Body of pancreas (tissue), 4 donors: ENCODE measurements around the gene LDLRAD1. TPM values are rescaled to one million over a fixed set of nuclear protein-coding genes. Genes with fewer than 3 reads are reported as not detected.

Source experiments
- ATAC-seq: fragments of 150-250 bp; one replicate; pipeline ENCODE4 v1.9.1; 2016
- DNase-seq, 4 donors: peaks; one replicate each; pipeline ENCODE4 v3.0.0-alpha.2; 2019
- H3K27ac ChIP-seq, 4 donors: fragments of 200-600 bp; sonication (generic); 1 replicate in 3 of 4; 2 replicates in 1 of 4; pipeline versions ENCODE4 v1.5.1 to v1.6.1; 2016 to 2019; ENCODE audit warnings: mild to moderate bottlenecking in 1 of 4, mixed read lengths in 1 of 4, moderate library complexity in 1 of 4
- H3K27me3 ChIP-seq, 2 donors: fragments of 200-600 bp; sonication (generic); one replicate each; pipeline ENCODE4 v1.6.0; 2016; ENCODE audit warnings: mild to moderate bottlenecking in 1 of 2
- H3K36me3 ChIP-seq, 2 donors: fragments of 200-600 bp; sonication (generic); replicated peaks in 1 of 2; 2 replicates each; pipeline ENCODE4 v1.5.1; 2016; ENCODE audit warnings: low read depth in 2 of 2; ENCODE audit not compliant: insufficient read depth in 1 of 2
- H3K4me1 ChIP-seq: fragments of 200-600 bp; sonication (generic); one replicate; pipeline ENCODE4 v1.6.0; 2016
- H3K4me3 ChIP-seq, 2 donors: fragments of 200-600 bp; sonication (generic); 1 replicate in 1 of 2; 2 replicates in 1 of 2; pipeline ENCODE4 v1.5.1; 2016 to 2019
- H3K9me3 ChIP-seq, 3 donors: fragments of 200-600 bp; sonication (generic); 1 replicate in 2 of 3; 2 replicates in 1 of 3; pipeline ENCODE4 v1.5.1; 2016
- CTCF ChIP-seq, 7 experiments: fragments of 450-650 bp in 4 of 7; fragments of 200-600 bp in 3 of 7; sonication (generic) in 3 of 7; IDR thresholded peaks; one replicate each; pipeline ENCODE4 v1.5.1; 2016 to 2019; ENCODE audit warnings: antibody characterized with exemption in 7 of 7
- POLR2A ChIP-seq, 3 donors: fragments of 450-650 bp; IDR thresholded peaks; one replicate each; pipeline ENCODE4 v1.6.1; 2016; ENCODE audit warnings: antibody characterized with exemption in 3 of 3, mild to moderate bottlenecking in 2 of 3
- WGBS, 2 donors: methylation state at CpG; one replicate each; pipeline ENCODE4 v1.1.5; 2017; 5-methylcytosine and 5-hydroxymethylcytosine counted together
- intact Hi-C: fragments of 100-400 bp; cut with DNase I; formaldehyde crosslinking; loops from one replicate; pipeline ENCODE4 v1.15.1; 2023
- total RNA-seq, 2 donors: library from RNA; depleted of rRNA; stranded (reverse); fragments of >200 nt; gene quantifications; one replicate each; pipeline ENCODE4 v1.1.0, GENCODE V29; 2016

Gene LDLRAD1
- total RNA-seq, 2 donors from 2014 or later, result not detected

GRCh38 chr1:54003249-54003646 is 14.7 kb downstream of the LDLRAD1 start:
- 91 to 96% methylated on average over 11 to 12 of the region's 12 CpGs for WGBS, 2 donors
- no peak for TF ChIP-seq CTCF (IDR thresholded peaks at IDR 0.05)
- TF ChIP-seq POLR2A (IDR thresholded peaks at IDR 0.05), result no peak
- ATAC-seq (no peak), DNase-seq (no peak)
- Histone ChIP-seq H3K9me3 (no peaks in the 10 kb centered on the region), H3K27ac (no peak overlapping the region), H3K4me1 (no peaks in the 10 kb centered on the region), H3K27me3 (no peaks in the 10 kb centered on the region), H3K36me3 (no peaks in the 10 kb centered on the region), H3K4me3 (no peak overlapping the region)
- intact Hi-C loops, result no loop called here

GRCh38 chr1:54002544-54003248 is 15.3 kb downstream of the LDLRAD1 start:
- no peak overlapping the region for H3K4me3 ChIP-seq
- 67 to 75% methylated on average over 8 to 9 of the region's 9 CpGs for WGBS, 2 donors
- no peaks in the 10 kb centered on the region for H3K36me3 ChIP-seq
- ATAC-seq (no peak), DNase-seq (no peak)
- intact Hi-C loops, result no loop called here
- H3K27me3 ChIP-seq, result no peaks in the 10 kb centered on the region
- no peaks in the 10 kb centered on the region for H3K4me1 ChIP-seq
- TF ChIP-seq CTCF (IDR thresholded peaks at IDR 0.05) (no peak), POLR2A (IDR thresholded peaks at IDR 0.05) (no peak)
- no peak overlapping the region for H3K27ac ChIP-seq
- H3K9me3 ChIP-seq, result no peaks in the 10 kb centered on the region

- no peaks in the 10 kb centered on the region for H3K36me3 ChIP-seq
- intact Hi-C loops, result no loop called here
- DNase-seq, result no peak
Measured at GRCh38 chr1:54001591-54001990, 16.4 kb downstream of the LDLRAD1 start.

GRCh38 chr1:53999920-54000319 is 18.1 kb downstream of the LDLRAD1 start:
- ATAC-seq (no peak), DNase-seq (no peak)
- intact Hi-C loops, result no loop called here
- Histone ChIP-seq H3K4me3 (no peak overlapping the region), H3K4me1 (no peaks in the 10 kb centered on the region), H3K27ac (no peak overlapping the region), H3K36me3 (no peaks in the 10 kb centered on the region), H3K9me3 (no peaks in the 10 kb centered on the region), H3K27me3 (no peaks in the 10 kb centered on the region)
- TF ChIP-seq POLR2A (IDR thresholded peaks at IDR 0.05), result no peak
- no peak for TF ChIP-seq CTCF (IDR thresholded peaks at IDR 0.05)

More at GRCh38 chr1:54001591-54001990, 16.4 kb downstream of the LDLRAD1 start:
- no peak overlapping the region for H3K27ac ChIP-seq
- no peak for TF ChIP-seq CTCF (IDR thresholded peaks at IDR 0.05)
- no peak for TF ChIP-seq POLR2A (IDR thresholded peaks at IDR 0.05)
- 17 to 25% methylated on average over 3 of the region's 3 CpGs for WGBS, 2 donors
- no peaks in the 10 kb centered on the region for H3K4me1 ChIP-seq
- H3K9me3 ChIP-seq, result no peaks in the 10 kb centered on the region
- ATAC-seq, result no peak
- H3K4me3 ChIP-seq, result no peak overlapping the region
- H3K27me3 ChIP-seq, result no peaks in the 10 kb centered on the region

GRCh38 chr1:53998223-53998622 is 19.8 kb downstream of the LDLRAD1 start:
- no peak for ATAC-seq
- no peak for TF ChIP-seq CTCF (IDR thresholded peaks at IDR 0.05)
- TF ChIP-seq POLR2A (IDR thresholded peaks at IDR 0.05), result no peak
- no peaks in the 10 kb centered on the region for H3K36me3 ChIP-seq
- H3K4me1 ChIP-seq, result no peaks in the 10 kb centered on the region
- intact Hi-C loops, result no loop called here
- H3K27me3 ChIP-seq, result no peaks in the 10 kb centered on the region
- no peak overlapping the region for H3K27ac ChIP-seq
- no peaks in the 10 kb centered on the region for H3K9me3 ChIP-seq
- WGBS, 2 donors, result 94 to 96% methylated on average over 1 of the region's 1 CpG
- no peak overlapping the region for H3K4me3 ChIP-seq
- DNase-seq, result no peak
